Measurements from ENCODE around the gene MPDZ.

MPDZ gene

GRCh38 chr9:13279284-13280141 lies at the start of gene MPDZ:
MPDZ (minus strand) TSS chr9:13279692; CDS start chr9:13250315, 29,377 bp downstream.
- TF ChIP-seq, protein P1, sequence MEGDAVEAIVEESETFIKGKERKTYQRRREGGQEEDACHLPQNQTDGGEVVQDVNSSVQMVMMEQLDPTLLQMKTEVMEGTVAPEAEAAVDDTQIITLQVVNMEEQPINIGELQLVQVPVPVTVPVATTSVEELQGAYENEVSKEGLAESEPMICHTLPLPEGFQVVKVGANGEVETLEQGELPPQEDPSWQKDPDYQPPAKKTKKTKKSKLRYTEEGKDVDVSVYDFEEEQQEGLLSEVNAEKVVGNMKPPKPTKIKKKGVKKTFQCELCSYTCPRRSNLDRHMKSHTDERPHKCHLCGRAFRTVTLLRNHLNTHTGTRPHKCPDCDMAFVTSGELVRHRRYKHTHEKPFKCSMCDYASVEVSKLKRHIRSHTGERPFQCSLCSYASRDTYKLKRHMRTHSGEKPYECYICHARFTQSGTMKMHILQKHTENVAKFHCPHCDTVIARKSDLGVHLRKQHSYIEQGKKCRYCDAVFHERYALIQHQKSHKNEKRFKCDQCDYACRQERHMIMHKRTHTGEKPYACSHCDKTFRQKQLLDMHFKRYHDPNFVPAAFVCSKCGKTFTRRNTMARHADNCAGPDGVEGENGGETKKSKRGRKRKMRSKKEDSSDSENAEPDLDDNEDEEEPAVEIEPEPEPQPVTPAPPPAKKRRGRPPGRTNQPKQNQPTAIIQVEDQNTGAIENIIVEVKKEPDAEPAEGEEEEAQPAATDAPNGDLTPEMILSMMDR (IDR thresholded peaks at IDR 0.05; ENCODE audit: insufficient read depth, missing control alignments): no peak
- FAIRE-seq (no peak), DNase-seq (ENCODE audit: insufficient read length, low spot score) (peak; percentile 40)

- TF ChIP-seq, protein P1 (IDR thresholded peaks at IDR 0.05; ENCODE audit: insufficient read depth, missing control alignments): no peak
- no peak for DNase-seq (ENCODE audit: insufficient read length, low spot score)
- no peak for FAIRE-seq
Measured at GRCh38 chr9:13324988-13325387, 45.5 kb upstream of the MPDZ start.

DNA sequence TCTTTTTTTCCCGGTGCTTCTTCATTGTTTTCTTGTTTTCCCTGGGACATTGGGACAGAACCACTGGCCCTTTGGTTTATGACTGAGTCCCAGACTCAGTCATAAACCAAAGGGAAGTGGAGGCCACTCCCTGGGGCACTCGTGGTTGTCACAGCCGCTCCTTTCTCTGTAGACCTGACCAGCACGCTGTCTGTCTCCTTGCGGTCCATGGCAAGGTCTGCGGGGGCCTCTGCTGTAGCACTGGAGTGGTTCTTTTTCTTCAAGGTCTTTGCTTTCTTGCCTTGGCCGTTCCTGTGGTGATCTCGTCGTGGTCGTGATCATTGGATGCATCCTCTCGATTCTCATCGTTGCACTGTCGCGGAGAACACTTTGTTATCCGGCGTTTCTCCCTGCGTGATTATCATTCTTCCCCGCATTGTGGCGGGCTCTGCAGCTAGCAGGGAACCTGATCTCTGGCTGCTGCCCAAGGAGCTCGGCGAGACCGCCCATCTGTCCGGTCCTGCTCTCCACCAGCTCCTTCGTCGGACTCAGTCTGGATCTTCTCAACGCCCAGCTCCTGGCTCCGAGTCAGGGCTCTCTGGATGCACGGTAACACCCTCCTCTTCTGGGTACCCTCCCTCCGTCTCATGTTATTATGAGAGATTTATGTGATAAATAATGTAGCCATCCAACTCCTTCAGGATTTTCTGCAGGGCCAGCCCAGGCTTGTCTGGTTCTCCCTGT lies 43.5 kb upstream of the MPDZ start:
- no peak for FAIRE-seq
- TF ChIP-seq, protein P1 (IDR thresholded peaks at IDR 0.05; ENCODE audit: insufficient read depth, missing control alignments): no peak
- DNase-seq (ENCODE audit: insufficient read length, low spot score): no peak

GRCh38 chr9:13318027-13318426 lies 38.5 kb upstream of the MPDZ start:
- TF ChIP-seq, protein P1 (IDR thresholded peaks at IDR 0.05; ENCODE audit: insufficient read depth, missing control alignments): no peak
- FAIRE-seq (no peak), DNase-seq (ENCODE audit: insufficient read length, low spot score) (no peak)

DNA sequence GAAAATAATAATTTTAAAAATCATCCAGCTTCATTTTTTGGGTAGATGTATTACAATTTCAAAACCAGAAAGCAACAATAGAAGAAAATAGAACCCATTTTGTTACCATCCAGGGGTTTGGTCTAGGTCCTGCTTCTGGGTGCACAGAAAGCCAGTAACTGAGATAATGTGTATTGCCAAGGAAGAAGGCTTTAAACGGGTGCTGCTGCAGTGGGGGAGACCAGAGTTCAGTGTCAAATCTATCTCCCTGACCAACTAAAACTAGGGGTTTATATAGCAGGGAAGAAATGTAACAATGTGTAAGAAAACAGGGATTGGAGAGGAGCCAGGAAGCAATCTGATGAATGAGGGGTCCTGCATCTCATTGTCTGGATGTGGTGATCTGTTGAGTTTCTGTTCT lies 17.5 kb upstream of the MPDZ start:
- FAIRE-seq (no peak), DNase-seq (ENCODE audit: insufficient read length, low spot score) (no peak)
- TF ChIP-seq, protein P1 (IDR thresholded peaks at IDR 0.05; ENCODE audit: insufficient read depth, missing control alignments): no peak

- FAIRE-seq (peak; percentile 25), DNase-seq (ENCODE audit: insufficient read length, low spot score) (no peak)
- TF ChIP-seq, protein P1 (IDR thresholded peaks at IDR 0.05; ENCODE audit: insufficient read depth, missing control alignments): no peak
Measured at GRCh38 chr9:13295556-13295955, 16.1 kb upstream of the MPDZ start.
